GM23248 (cell line): Measurements from ENCODE around the gene ANKS6.

Experiments used
- EZH2 ChIP-seq: fragments of 200-600 bp; sonication (generic); IDR thresholded peaks from 2 replicates; pipeline ENCODE4 v1.6.1; 2018; ENCODE audit warnings: antibody characterized with exemption, mild to moderate bottlenecking; ENCODE audit not compliant: insufficient read depth, poor library complexity, severe bottlenecking
- EZH2phosphoT487 ChIP-seq: fragments of 200-600 bp; sonication (generic); IDR thresholded peaks from 2 replicates; pipeline ENCODE4 v1.6.1; 2018; ENCODE audit warnings: antibody characterized with exemption, moderate library complexity, mild to moderate bottlenecking, low read depth; ENCODE audit not compliant: insufficient read depth

DNA sequence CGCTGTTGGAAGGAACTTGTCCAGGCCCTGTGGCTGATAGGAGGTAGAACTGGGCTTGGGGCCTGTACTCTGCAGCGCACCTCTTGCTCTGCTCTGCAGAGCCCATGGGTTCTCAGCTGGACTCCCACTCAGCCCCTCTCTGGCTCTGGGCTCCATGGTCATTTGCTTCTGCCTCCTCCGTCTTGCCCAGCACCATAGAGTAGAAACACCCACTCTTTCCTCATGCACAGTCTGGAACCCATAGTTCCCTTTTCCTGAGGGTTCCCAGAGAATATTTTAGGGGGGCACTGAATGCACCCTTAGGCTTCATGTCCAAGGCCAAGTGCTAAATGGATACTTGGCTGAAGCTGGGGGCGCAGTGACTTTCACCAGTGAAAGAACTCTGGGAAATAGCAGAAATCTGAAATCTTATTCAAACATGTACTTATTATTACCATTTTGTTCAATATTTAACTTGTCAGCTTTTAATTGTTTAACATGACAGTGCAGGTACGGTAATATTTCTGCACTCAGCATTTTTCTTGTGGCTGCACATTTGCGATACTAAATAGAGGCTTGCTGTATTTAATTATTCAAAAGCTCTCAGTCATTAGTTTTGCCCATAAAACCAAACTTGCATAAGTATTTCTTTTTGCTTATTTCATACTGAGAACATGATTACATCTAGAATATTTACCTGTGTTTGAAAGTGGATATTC is 42.7 kb upstream of the ANKS6 start:
- TF ChIP-seq EZH2 (no peak), EZH2phosphoT487 (no peak)
